Lung (tissue), 12 donors: ENCODE results near the gene NTM. TPM values are rescaled to one million over a fixed set of nuclear protein-coding genes. Genes with fewer than 3 reads are reported as not detected.

Experiments
- ATAC-seq: fragments of 200-7000 bp; cut with Tn5 transposase; one replicate; pipeline ENCODE4 v1.9.1; 2020; ENCODE audit warnings: moderate number of reproducible peaks; ENCODE audit not compliant: insufficient read depth, low FRiP score
- DNase-seq, 3 donors: peaks; one replicate each; pipeline ENCODE4 v3.0.0-alpha.2; 2013 to 2017
- H3K27ac ChIP-seq, 2 donors: one replicate each; pipeline ENCODE4 v1.5.1; 2013; ENCODE audit warnings: mild to moderate bottlenecking in 2 of 2, moderate library complexity in 2 of 2, control low read depth in 1 of 2, inconsistent platforms in 1 of 2, low read depth in 1 of 2, low read length in 1 of 2
- H3K27me3 ChIP-seq, 3 donors: one replicate each; pipeline ENCODE4 v1.5.1; 2013; ENCODE audit warnings: low read length in 2 of 3; ENCODE audit not compliant: control insufficient read depth in 3 of 3, insufficient read depth in 3 of 3
- H3K36me3 ChIP-seq, 4 donors: one replicate each; pipeline ENCODE4 v1.5.1; 2013; ENCODE audit warnings: low read length in 4 of 4, mild to moderate bottlenecking in 1 of 4, moderate library complexity in 1 of 4; ENCODE audit not compliant: control insufficient read depth in 4 of 4, insufficient read depth in 4 of 4
- H3K4me1 ChIP-seq, 5 donors: one replicate each; pipeline ENCODE4 v1.5.1; 2013; ENCODE audit warnings: low read length in 5 of 5, mild to moderate bottlenecking in 2 of 5, moderate library complexity in 1 of 5; ENCODE audit not compliant: control insufficient read depth in 5 of 5, insufficient read depth in 5 of 5
- H3K4me3 ChIP-seq: one replicate; pipeline ENCODE4 v1.5.1; 2013; ENCODE audit warnings: mild to moderate bottlenecking, control low read depth, moderate library complexity
- H3K9ac ChIP-seq, 2 donors: one replicate each; pipeline ENCODE4 v1.5.1; 2013; ENCODE audit warnings: low read length in 2 of 2, control low read depth in 1 of 2; ENCODE audit not compliant: insufficient read depth in 1 of 2
- H3K9me3 ChIP-seq, 4 donors: one replicate each; pipeline ENCODE4 v1.5.1; 2013; ENCODE audit warnings: low read length in 3 of 4, mild to moderate bottlenecking in 1 of 4, moderate library complexity in 1 of 4; ENCODE audit not compliant: control insufficient read depth in 4 of 4, insufficient read depth in 3 of 4
- WGBS, 2 donors: extraction: QIAGEN DNeasy Blood & Tissue Kit; methylation state at CpG; one replicate each; pipeline ENCODE4 v1.1.7; 2013; 5-methylcytosine and 5-hydroxymethylcytosine counted together
- polyA plus RNA-seq, 2 donors: library from polyadenylated mRNA; stranded (reverse); fragments of 200-250 nt; gene quantifications; one replicate each; pipeline ENCODE4 v1.2.1, GENCODE V29; 2013
- total RNA-seq, 2 donors: library from RNA; depleted of rRNA in 1 of 2; stranded (reverse); fragments of >200 nt in 1 of 2; gene quantifications; one replicate each; pipeline ENCODE4 v1.2.1, GENCODE V29; 2014 to 2021
- TF ChIP-seq, protein P1 (sequence below): IDR thresholded peaks from 2 replicates; pipeline ENCODE4 v1.5.1; 2012; ENCODE audit warnings: mild to moderate bottlenecking; ENCODE audit errors: control extremely low read depth, extremely low read depth
- donor health status: control.
- donor health status: control.
- donor health status: Bipolar disorder and iron deficiency.
- donor health status: healthy.
- donor health status: DM: yes; HTN: yes; CAD: no.

The NTM gene
- total and polyA plus RNA-seq, 4 donors: 0.39 to 30.9 (median 7.2) TPM

DNA sequence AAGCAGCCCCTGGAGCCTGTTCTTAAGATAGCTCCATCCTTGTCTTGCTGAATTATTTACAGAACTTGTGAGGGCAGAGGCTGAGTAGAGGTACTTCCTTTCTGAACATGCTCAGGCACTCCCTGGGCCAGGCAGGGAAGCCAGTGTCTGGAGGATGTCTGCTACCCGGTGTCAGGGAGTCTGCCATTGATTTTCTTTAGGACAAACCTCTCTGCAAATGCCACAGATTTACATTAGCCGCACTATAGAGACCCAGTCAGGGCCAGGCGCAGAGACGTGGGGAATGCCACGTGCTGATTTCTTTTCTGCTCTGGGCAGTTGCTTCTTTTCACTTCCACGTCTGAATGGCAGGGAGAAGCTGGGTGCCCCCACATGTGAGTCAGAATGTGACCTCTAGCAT lies 585.5 kb downstream of the NTM start:
- ATAC-seq (no peak), DNase-seq (peak; percentile 7 to 30 (median 17))
- Histone ChIP-seq H3K4me3 (no peak overlapping the region), H3K9me3 (peaks cover 0 to 4% (median 0%) of the 10 kb centered on the region in 4 donors), H3K9ac (no peak overlapping the region), H3K4me1 (peaks cover 0 to 9% (median 0%) of the 10 kb centered on the region in 5 donors), H3K27me3 (no peaks in the 10 kb centered on the region), H3K36me3 (no peaks in the 10 kb centered on the region), H3K27ac (no peak overlapping the region)
- TF ChIP-seq, protein P1, sequence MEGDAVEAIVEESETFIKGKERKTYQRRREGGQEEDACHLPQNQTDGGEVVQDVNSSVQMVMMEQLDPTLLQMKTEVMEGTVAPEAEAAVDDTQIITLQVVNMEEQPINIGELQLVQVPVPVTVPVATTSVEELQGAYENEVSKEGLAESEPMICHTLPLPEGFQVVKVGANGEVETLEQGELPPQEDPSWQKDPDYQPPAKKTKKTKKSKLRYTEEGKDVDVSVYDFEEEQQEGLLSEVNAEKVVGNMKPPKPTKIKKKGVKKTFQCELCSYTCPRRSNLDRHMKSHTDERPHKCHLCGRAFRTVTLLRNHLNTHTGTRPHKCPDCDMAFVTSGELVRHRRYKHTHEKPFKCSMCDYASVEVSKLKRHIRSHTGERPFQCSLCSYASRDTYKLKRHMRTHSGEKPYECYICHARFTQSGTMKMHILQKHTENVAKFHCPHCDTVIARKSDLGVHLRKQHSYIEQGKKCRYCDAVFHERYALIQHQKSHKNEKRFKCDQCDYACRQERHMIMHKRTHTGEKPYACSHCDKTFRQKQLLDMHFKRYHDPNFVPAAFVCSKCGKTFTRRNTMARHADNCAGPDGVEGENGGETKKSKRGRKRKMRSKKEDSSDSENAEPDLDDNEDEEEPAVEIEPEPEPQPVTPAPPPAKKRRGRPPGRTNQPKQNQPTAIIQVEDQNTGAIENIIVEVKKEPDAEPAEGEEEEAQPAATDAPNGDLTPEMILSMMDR: no peak
- WGBS, 2 donors: 56 to 61% methylated on average over 6 of the region's 6 CpGs

DNA sequence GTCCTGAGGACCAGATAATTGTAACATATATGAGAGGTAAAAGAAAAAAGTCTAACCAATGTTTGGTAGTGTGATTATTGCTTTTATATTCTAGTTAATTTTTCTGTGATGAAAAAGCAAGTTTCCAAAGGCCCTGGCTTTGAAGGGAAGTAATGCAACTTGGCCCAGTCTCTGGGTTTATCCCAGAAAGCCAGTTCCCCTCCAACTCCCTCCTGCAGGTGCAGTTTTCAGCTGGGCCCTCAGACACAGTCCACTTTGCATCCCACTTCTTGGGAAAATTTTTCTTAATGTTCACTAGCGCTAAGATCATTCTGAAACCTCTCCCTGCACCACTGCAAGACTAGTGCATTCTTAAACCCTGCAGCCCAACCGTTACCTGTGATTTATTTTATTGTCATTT lies 586.8 kb downstream of the NTM start:
- DNase-seq (no peak), ATAC-seq (no peak)
- Histone ChIP-seq H3K27me3 (no peaks in the 10 kb centered on the region), H3K36me3 (no peaks in the 10 kb centered on the region), H3K4me1 (peaks cover 0 to 9% (median 0%) of the 10 kb centered on the region in 5 donors), H3K27ac (no peak overlapping the region), H3K9ac (no peak overlapping the region), H3K9me3 (peaks cover 0 to 4% (median 0%) of the 10 kb centered on the region in 4 donors), H3K4me3 (no peak overlapping the region)
- WGBS, 2 donors: 87 to 94% methylated on average over 2 of the region's 2 CpGs
- TF ChIP-seq, protein P1: no peak

DNA sequence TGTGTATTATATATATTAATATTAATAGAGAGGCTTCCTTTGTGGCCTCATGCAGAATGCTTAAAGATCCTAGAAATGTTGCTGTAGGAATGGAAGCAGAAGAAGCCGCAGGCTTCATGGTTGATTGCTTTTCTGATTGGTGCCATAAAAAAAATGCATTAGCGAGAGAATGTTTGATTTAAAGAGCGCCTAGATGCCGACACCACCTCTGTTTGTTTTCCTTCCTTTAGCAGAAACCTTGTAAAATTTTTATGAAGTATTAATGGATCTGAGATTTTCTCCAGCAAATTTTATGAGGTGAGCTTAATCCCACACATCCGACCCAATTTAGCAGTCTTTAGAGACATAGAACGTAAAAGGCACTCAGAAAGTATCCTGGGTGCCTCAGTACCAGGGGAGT lies 587.5 kb downstream of the NTM start:
- TF ChIP-seq, protein P1: no peak
- no peak for DNase-seq
- Histone ChIP-seq H3K4me3 (no peak overlapping the region), H3K36me3 (no peaks in the 10 kb centered on the region), H3K27ac (no peak overlapping the region), H3K9me3 (peaks cover 0 to 4% (median 0%) of the 10 kb centered on the region in 4 donors), H3K27me3 (no peaks in the 10 kb centered on the region), H3K4me1 (peaks cover 0 to 9% (median 0%) of the 10 kb centered on the region in 5 donors), H3K9ac (no peak overlapping the region)
- ATAC-seq: no peak
- 89 to 91% methylated on average over 6 of the region's 6 CpGs for WGBS, 2 donors

DNA sequence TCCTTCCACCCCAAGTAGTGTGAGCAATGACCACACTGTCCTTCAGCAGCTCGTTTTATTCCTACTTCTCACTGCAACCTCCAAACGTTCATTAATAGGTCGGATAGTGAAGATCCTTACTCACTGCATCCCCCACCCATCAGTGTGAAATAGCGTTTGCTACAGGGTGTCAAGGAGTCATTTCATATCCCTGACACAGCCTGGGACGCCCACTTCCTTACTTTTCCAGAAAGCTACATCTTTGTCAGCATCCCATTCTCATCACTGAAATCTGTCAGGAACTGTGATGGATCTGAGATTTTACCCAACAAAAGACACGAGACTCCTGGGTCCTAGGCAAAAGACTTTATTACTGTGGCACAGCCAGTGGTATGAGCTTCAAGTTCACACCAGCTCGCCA lies 592.4 kb downstream of the NTM start:
- no peak for DNase-seq
- TF ChIP-seq, protein P1: no peak
- ATAC-seq: no peak
- 76 to 84% methylated on average over 7 of the region's 7 CpGs for WGBS, 2 donors
- no peak overlapping the region for H3K9ac ChIP-seq
- no peaks in the 10 kb centered on the region for H3K36me3 ChIP-seq
- peaks cover 0 to 3% (median 0%) of the 10 kb centered on the region in 4 donors for H3K9me3 ChIP-seq
- H3K4me3 ChIP-seq: no peak overlapping the region
- no peaks in the 10 kb centered on the region for H3K4me1 ChIP-seq
- H3K27ac ChIP-seq: no peak overlapping the region
- H3K27me3 ChIP-seq: no peaks in the 10 kb centered on the region
